Kidney glomerular epithelial cell (primary cell): ENCODE data around the gene RNF135.
"Not testable (repeated sequence)": the region's sequence is repeated elsewhere in the genome, so short reads cannot be mapped to it uniquely, and the experiment has no call there.

Experiments used
- DNase-seq: peaks from one replicate; lab custom pipeline; 2025; lab: John Stamatoyannopoulos, UW

The RNF135 gene

GRCh38 chr17:30954046-30954830 is 16.6 kb upstream of the RNF135 start:
- DNase-seq, result no peak

DNA sequence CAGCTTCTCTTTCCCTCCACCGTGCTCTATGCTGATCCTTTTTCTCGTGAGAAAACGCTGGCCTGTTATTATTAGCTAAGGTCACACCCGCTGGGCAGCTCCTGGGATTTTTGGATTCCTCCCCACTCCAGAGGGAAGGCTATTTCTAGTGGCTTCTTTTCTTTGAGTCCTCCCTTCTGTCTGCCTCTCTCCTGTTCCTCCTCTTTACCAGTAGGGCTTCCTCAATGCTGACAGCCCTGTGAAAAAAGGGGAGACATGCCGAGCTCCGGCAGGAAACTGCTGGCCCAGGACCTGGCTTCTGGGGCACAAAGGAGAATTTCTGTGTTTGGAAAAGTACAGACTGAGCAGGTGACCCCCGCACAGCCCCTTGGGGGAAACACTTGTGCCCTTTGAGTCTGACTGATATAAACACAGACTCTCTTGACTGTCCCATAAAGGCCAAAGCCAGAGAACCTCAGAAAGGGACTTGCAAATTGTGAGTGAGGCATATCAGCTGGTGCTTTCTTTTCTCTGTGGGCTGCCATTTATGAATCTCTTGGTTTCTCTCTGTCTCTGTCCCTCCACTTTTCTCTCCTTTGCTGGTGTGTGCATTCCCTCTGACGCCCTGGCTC is 14.0 kb upstream of the RNF135 start:
- no peak for DNase-seq

GRCh38 chr17:30957741-30958140 is 13.1 kb upstream of the RNF135 start:
- DNase-seq, result no peak

DNA sequence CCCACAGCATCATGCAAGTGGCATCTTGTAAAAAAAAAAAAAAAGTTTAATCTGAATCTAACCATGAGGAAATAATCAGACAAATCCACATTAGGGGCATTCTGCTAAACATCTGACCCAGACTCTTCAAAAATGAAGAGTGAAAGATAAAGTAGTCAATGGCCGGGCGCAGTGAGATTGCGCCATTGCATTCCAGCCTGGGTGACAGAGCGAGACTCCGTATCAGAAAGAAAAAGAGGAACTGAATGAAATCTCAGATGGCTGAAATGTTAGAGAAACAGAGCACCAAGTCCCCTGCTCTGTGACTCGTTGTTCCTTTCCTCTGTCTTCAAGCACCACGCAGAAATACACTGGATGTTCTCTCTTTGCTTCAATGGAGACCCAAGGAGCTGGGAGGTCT is 12.7 kb upstream of the RNF135 start:
- DNase-seq, result no peak

GRCh38 chr17:30961209-30962188 is 9.3 kb upstream of the RNF135 start:
- DNase-seq, result peak; percentile 82

- DNase-seq, result not testable (repeated sequence)
Measured at GRCh38 chr17:30964312-30964711, 6.5 kb upstream of the RNF135 start.

DNA sequence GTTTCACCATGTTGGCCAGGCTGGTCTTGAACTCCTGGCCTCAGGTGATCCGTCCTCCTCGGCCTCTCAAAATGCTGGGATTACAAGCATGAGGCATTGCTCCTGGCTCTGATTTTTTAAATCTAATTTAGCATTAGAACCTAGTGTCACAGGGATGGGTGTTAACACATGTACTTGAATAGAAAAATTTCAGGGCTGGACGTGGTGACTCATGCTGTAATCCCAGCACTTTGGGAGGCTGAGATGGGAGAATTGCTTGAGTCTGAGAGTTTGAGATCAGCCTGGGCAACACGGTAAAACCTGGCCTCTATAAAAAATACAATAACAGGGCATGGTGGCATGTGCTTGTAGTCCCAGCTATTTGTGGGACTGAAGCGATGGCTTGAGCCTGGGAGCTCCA is 6.0 kb upstream of the RNF135 start:
- DNase-seq, result no peak

DNA sequence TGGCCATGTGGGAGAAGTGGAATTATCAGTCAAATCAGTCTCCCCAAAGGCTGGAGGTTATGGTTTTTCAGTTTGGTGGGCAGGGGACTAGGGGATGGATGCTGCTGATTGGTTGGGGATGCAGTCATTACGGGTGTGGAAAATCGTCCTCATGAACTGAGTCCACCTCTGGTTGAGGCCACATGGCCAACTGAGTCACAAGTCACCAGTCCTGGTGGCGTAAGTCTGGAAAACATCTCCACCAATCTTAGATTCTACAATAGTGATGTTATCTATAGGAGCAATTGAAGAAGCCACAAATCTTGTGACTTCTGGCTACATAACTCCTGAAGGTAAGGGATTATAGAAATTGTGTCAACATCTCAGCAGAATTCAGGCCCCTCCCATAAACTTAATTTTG is 5.2 kb upstream of the RNF135 start:
- no peak for DNase-seq

- DNase-seq, result not testable (repeated sequence)
Measured at GRCh38 chr17:30967911-30968310, 2.9 kb upstream of the RNF135 start.

- peak; percentile 46 for DNase-seq
Measured at GRCh38 chr17:30969989-30970830, 629 bp upstream of the RNF135 start.

DNA sequence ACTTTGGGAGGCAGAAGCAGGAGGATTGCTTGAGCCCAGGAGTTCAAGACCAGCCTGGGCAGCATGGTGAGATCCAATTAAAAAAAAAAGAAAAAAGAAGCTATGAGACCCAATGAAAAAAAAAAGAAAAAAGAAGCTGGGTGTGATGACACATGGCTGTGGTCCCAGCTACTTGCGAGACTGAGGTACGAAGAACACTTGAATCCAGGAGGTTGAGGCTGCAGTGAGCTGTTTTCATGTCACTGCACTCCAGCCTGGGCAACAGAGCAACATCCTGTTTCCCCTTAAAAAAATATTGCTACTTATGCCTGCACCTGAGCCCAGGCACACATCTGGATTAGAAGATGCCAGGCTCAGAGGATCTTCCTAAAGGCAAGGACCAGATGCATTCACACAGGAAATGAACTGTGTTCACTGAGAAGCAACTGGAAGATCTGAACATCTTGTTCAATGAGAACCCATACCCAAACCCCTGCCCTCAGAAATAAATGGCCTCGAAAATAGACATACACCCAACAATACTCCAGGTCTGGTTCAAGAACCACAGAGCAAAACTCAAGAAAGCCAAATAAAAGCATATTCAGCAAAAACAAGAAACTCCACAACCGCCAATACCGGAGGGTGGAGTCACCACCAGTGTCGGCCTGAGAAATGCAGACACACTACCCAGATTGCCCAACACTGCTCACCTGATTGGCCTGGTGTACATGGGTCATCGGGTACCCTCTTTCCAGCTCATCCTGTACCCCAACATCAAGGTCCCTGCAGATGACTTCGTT is 4.4 kb downstream of the RNF135 start:
- DNase-seq, result no peak

DNA sequence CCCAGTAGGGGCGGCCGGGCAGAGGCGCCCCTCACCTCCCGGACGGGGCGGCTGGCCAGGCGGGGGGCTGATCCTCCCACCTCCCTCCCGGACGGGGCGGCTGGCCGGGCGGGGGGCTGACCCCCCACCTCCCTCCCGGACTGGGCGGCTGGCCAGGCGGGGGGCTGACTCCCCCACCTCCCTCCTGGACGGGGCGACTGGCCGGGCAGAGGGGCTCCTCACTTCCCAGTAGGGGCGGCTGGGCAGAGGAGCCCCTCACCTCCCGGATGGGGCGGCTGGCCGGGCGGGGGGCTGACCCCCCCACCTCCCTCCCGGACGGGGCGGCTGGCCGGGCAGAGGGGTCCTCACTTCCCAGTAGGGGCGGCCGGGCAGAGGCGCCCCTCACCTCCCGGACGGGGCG is 9.1 kb downstream of the RNF135 start:
- DNase-seq, result not testable (repeated sequence)

- no peak for DNase-seq
Measured at GRCh38 chr17:30981531-30982519, 11.0 kb downstream of the RNF135 start.

- DNase-seq, result no peak
Measured at GRCh38 chr17:30982855-30983254, 12.0 kb downstream of the RNF135 start.

- DNase-seq, result no peak
Measured at GRCh38 chr17:30990458-30990857, 19.6 kb downstream of the RNF135 start.

DNA sequence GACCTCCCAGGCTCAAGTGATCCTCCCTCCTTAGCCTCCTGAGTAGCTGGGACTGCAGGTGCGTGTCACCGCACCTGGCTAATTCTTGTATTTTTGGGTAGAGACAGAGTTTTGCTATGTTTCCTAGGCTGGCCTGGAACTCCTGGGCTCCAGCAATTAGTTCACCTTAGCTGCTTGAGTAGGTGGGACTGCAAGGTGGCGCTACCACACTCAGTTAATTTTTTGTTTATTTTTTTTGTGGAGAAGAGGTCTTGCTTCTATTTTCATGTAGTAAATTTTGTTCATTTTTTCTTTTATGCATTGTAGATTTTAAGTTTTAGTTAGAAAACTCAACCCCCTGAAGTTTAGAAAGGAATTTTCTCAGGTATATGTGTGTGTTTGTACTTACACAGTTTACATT is 21.7 kb downstream of the RNF135 start:
- DNase-seq, result no peak

DNA sequence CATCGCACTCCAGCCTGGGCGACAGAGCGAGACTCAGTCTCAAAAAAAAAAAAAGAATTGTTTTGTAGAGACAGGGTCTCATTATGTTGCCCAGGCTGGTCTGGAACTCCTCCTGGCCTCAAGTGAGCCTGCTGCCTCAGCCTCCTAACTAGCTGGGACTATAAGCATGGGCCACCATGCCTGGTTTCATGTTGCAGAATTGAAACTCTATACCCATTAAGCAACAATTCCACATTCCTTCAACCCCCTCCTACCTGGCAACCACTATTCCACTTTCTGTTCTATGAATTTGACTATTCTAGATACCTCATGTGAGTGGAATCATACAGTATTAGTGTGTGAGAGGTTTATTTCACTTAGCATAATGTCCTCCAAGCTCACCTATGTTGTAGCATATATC is 24.5 kb downstream of the RNF135 start:
- DNase-seq, result no peak

GRCh38 chr17:30996486-30996885 is 25.6 kb downstream of the RNF135 start:
- DNase-seq, result peak; percentile 25

- DNase-seq, result no peak
Measured at GRCh38 chr17:30997270-30997669, 26.4 kb downstream of the RNF135 start.

- no peak for DNase-seq
Measured at GRCh38 chr17:30997842-30998241, 27.0 kb downstream of the RNF135 start.
